Spleen (tissue), 7 donors: ENCODE results near the gene ZNF768.

Experiments used
- POLR2AphosphoS5 ChIP-seq, 3 donors: sonication (generic); formaldehyde crosslinking; IDR thresholded peaks; one replicate each; pipeline ENCODE4 v1.5.1; 2017; ENCODE audit warnings: antibody characterized with exemption in 3 of 3
- TF ChIP-seq, protein P1 (sequence below), 11 experiments: fragments of 200-600 bp in 7 of 11; fragments of 450-650 bp in 4 of 11; sonication (generic) in 4 of 11; IDR thresholded peaks in 8 of 11; conservative IDR thresholded peaks in 3 of 11; 1 replicate in 7 of 11; 2 replicates in 4 of 11; pipeline versions ENCODE4 v1.4.0 to v1.8.0; 2016 to 2021; ENCODE audit warnings: antibody characterized with exemption in 11 of 11, inconsistent platforms in 4 of 11, mild to moderate bottlenecking in 1 of 11
- donor health status: DM: no; HTN: no; CAD: no; lungs with moderate emphysema.
- donor health status: DM: no; HTN: no; CAD: no.
- donor health status: DM: no; HTN: no; CAD: no.

DNA sequence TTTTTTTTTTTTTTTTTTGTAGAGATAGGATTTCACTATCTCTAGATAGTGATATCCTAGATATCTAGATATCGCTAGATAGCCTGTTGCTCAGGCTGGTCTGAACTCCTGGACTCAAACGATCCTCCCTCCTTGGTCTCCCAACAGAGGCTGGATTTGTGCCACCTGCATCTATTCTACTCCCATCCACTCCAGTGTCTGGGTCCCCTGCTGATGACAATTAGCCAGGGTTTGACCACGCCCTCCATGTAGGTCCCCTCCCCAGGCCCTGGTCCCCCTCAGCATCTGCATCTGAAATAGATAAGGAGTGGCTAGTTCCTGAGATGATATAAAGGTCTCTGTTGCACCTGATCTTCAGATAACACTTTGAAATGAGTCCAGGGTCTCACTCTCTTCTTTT is 42.9 kb upstream of the ZNF768 start:
- TF ChIP-seq POLR2AphosphoS5 (IDR thresholded peaks at IDR 0.05) = no peak
- TF ChIP-seq, protein P1, sequence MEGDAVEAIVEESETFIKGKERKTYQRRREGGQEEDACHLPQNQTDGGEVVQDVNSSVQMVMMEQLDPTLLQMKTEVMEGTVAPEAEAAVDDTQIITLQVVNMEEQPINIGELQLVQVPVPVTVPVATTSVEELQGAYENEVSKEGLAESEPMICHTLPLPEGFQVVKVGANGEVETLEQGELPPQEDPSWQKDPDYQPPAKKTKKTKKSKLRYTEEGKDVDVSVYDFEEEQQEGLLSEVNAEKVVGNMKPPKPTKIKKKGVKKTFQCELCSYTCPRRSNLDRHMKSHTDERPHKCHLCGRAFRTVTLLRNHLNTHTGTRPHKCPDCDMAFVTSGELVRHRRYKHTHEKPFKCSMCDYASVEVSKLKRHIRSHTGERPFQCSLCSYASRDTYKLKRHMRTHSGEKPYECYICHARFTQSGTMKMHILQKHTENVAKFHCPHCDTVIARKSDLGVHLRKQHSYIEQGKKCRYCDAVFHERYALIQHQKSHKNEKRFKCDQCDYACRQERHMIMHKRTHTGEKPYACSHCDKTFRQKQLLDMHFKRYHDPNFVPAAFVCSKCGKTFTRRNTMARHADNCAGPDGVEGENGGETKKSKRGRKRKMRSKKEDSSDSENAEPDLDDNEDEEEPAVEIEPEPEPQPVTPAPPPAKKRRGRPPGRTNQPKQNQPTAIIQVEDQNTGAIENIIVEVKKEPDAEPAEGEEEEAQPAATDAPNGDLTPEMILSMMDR (IDR thresholded peaks at IDR 0.05 in 8 of 11, conservative IDR thresholded peaks at IDR 0.05 in 3 of 11) = no peak
